ENCODE data around the gene PLCB1. TPM values are rescaled to one million over a fixed set of nuclear protein-coding genes. Genes with fewer than 3 reads are reported as not detected.

The PLCB1 gene
- total RNA-seq, 1 experiment from 2014 or later: 11.3 TPM

GRCh38 chr20:8166730-8167129, 34.7 kb downstream of the PLCB1 start (continued):
- no peak for TF ChIP-seq ZBTB43 (CRISPR knock-in tag; IDR thresholded peaks at IDR 0.05)
- TF ChIP-seq, protein P1, sequence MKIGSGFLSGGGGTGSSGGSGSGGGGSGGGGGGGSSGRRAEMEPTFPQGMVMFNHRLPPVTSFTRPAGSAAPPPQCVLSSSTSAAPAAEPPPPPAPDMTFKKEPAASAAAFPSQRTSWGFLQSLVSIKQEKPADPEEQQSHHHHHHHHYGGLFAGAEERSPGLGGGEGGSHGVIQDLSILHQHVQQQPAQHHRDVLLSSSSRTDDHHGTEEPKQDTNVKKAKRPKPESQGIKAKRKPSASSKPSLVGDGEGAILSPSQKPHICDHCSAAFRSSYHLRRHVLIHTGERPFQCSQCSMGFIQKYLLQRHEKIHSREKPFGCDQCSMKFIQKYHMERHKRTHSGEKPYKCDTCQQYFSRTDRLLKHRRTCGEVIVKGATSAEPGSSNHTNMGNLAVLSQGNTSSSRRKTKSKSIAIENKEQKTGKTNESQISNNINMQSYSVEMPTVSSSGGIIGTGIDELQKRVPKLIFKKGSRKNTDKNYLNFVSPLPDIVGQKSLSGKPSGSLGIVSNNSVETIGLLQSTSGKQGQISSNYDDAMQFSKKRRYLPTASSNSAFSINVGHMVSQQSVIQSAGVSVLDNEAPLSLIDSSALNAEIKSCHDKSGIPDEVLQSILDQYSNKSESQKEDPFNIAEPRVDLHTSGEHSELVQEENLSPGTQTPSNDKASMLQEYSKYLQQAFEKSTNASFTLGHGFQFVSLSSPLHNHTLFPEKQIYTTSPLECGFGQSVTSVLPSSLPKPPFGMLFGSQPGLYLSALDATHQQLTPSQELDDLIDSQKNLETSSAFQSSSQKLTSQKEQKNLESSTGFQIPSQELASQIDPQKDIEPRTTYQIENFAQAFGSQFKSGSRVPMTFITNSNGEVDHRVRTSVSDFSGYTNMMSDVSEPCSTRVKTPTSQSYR (CRISPR knock-in tag; IDR thresholded peaks at IDR 0.05): no peak

- no peaks in the 10 kb centered on the region for H3K4me1 Mint-ChIP-seq
- no peak for ATAC-seq
- DNase-seq (ENCODE audit: low spot score): no peak
- TF ChIP-seq SP1 (CRISPR knock-in tag; conservative IDR thresholded peaks at IDR 0.05) (no peak), RORB (CRISPR knock-in tag; IDR thresholded peaks at IDR 0.05) (no peak), ARID4B (CRISPR knock-in tag; IDR thresholded peaks at IDR 0.05; ENCODE audit: borderline replicate concordance) (no peak), USF1 (CRISPR knock-in tag; IDR thresholded peaks at IDR 0.05) (no peak), ZBTB21 (CRISPR knock-in tag; IDR thresholded peaks at IDR 0.05; ENCODE audit: borderline replicate concordance) (no peak), HMGXB4 (CRISPR knock-in tag; IDR thresholded peaks at IDR 0.05) (no peak)
- ChIA-PET POLR2A (no interaction called here), CTCF (no interaction called here)
- H3K4me3 Mint-ChIP-seq: no peak overlapping the region
- H3K9me3 Mint-ChIP-seq: no peaks in the 10 kb centered on the region
- H3K36me3 Mint-ChIP-seq: no peaks in the 10 kb centered on the region
- H3K27me3 Mint-ChIP-seq (ENCODE audit: low read depth): no peaks in the 10 kb centered on the region
- no peak overlapping the region for H3K27ac Mint-ChIP-seq
These were observed 36.8 kb downstream of the PLCB1 start for GRCh38 chr20:8168785-8169288.

DNA sequence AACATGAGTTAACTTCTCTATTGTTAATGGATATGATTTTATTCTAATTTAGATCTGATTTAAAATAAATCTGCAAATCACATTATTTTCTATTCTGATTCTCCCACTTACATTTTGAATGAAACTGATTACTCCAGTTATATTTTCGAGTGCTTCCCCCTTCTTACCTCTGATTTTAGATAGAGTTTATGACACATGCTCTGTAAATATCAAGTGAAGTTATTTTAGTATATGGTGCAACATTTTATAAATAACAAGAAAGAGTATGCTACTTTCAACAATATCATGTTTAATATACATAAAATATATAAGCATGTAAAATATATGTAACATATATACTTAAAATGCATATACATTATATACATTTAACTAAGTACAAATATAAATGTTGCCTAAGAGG, 38.9 kb downstream of the PLCB1 start:
- ATAC-seq (no peak), DNase-seq (ENCODE audit: low spot score) (no peak)
- no peak overlapping the region for H3K27ac Mint-ChIP-seq
- no peak overlapping the region for H3K4me3 Mint-ChIP-seq
- POLR2A ChIA-PET: no interaction called here
- no peaks in the 10 kb centered on the region for H3K36me3 Mint-ChIP-seq
- no peak for TF ChIP-seq ZNF416 (CRISPR knock-in tag; IDR thresholded peaks at IDR 0.05)
- TF ChIP-seq JAZF1 (CRISPR knock-in tag; IDR thresholded peaks at IDR 0.05): no peak
- TF ChIP-seq NFYB (CRISPR knock-in tag; conservative IDR thresholded peaks at IDR 0.05; ENCODE audit: low read depth): no peak
- no peak for TF ChIP-seq ERG (CRISPR knock-in tag; IDR thresholded peaks at IDR 0.05)
- TF ChIP-seq, protein P2, sequence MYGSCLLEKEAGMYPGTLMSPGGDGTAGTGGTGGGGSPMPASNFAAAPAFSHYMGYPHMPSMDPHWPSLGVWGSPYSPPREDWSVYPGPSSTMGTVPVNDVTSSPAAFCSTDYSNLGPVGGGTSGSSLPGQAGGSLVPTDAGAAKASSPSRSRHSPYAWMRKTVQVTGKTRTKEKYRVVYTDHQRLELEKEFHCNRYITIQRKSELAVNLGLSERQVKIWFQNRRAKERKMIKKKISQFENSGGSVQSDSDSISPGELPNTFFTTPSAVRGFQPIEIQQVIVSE (CRISPR knock-in tag; IDR thresholded peaks at IDR 0.05; ENCODE audit: borderline replicate concordance): no peak
- no peak for TF ChIP-seq ZNF317 (CRISPR knock-in tag; IDR thresholded peaks at IDR 0.05; ENCODE audit: borderline replicate concordance, low read depth)
- H3K4me1 Mint-ChIP-seq: peaks cover 10% of the 10 kb centered on the region
- H3K27me3 Mint-ChIP-seq (ENCODE audit: low read depth): no peaks in the 10 kb centered on the region
- CTCF ChIA-PET: no interaction called here
- no peaks in the 10 kb centered on the region for H3K9me3 Mint-ChIP-seq

Measured in WTC11 (cell line).